Neural cell (in vitro differentiated cells): ENCODE measurements around the gene SYT5. TPM values are rescaled to one million over a fixed set of nuclear protein-coding genes. Genes with fewer than 3 reads are reported as not detected.
A peak's percentile ranks its signal among the peaks of the same experiment; 100 is the strongest.

ENCODE experiments used
- H2AFZ ChIP-seq: fragments of 200-600, 300-800 bp; sonication (generic), shearing (Covaris generic); 2 replicates; pipeline ENCODE4 v1.6.0; 2014; ENCODE audit warnings: low read depth, mild to moderate bottlenecking, antibody characterized with exemption, low read length, moderate library complexity
- H3F3A ChIP-seq: fragments of 200-600 bp; shearing (Covaris generic); 2 replicates; pipeline ENCODE4 v1.6.1; 2016; ENCODE audit warnings: mild to moderate bottlenecking, moderate library complexity, mixed read lengths, antibody characterized with exemption, low read length; ENCODE audit not compliant: insufficient read depth, poor library complexity, severe bottlenecking
- H3K27ac ChIP-seq: fragments of 200-600, 300-800 bp; sonication (generic), shearing (Covaris generic); 2 replicates; pipeline ENCODE4 v1.5.1; 2014; ENCODE audit warnings: mild to moderate bottlenecking, low read length, moderate library complexity
- H3K27me3 ChIP-seq: fragments of 300-800, 200-600 bp; sonication (generic), shearing (Covaris generic); 2 replicates; pipeline ENCODE4 v1.6.0; 2014; ENCODE audit warnings: mild to moderate bottlenecking, low read depth, low read length, moderate library complexity; ENCODE audit not compliant: insufficient read depth
- H3K36me3 ChIP-seq: fragments of 300-800, 200-600 bp; sonication (generic), shearing (Covaris generic); 2 replicates; pipeline ENCODE4 v1.5.1; 2014; ENCODE audit warnings: mild to moderate bottlenecking, antibody characterized with exemption, low read length, moderate library complexity; ENCODE audit not compliant: insufficient read depth
- H3K4me2 ChIP-seq: fragments of 300-800, 200-600 bp; sonication (generic), shearing (Covaris generic); 2 replicates; pipeline ENCODE4 v1.6.0; 2014; ENCODE audit warnings: mild to moderate bottlenecking, low read length
- H3K4me3 ChIP-seq: fragments of 300-800, 200-600 bp; sonication (generic), shearing (Covaris generic); 2 replicates; pipeline ENCODE4 v1.5.1; 2014; ENCODE audit warnings: mild to moderate bottlenecking, low read length, moderate library complexity
- H3K79me2 ChIP-seq: fragments of 200-600 bp; shearing (Covaris generic); replicated peaks from 2 replicates; pipeline ENCODE4 v1.6.0; 2014; ENCODE audit warnings: mild to moderate bottlenecking, low read length, moderate library complexity; ENCODE audit not compliant: insufficient read depth
- H3K9ac ChIP-seq: fragments of 300-800, 200-600 bp; sonication (generic), shearing (Covaris generic); 2 replicates; pipeline ENCODE4 v1.6.1; 2016; ENCODE audit warnings: mild to moderate bottlenecking, low read length, mixed read lengths
- H3K9me2 ChIP-seq: fragments of 200-600 bp; shearing (Covaris generic); 2 replicates; pipeline ENCODE4 v1.6.1; 2016; ENCODE audit warnings: mild to moderate bottlenecking, low read length, mixed read lengths; ENCODE audit not compliant: insufficient read depth
- H3K9me3 ChIP-seq: fragments of 200-600, 300-800 bp; sonication (generic), shearing (Covaris generic); 2 replicates; pipeline ENCODE4 v1.6.1; 2016; ENCODE audit warnings: mild to moderate bottlenecking, mixed run types, low read length, moderate library complexity, mixed read lengths
- H4K20me1 ChIP-seq: fragments of 200-600 bp; shearing (Covaris generic); 2 replicates; pipeline ENCODE4 v1.6.1; 2016; ENCODE audit warnings: mild to moderate bottlenecking, mixed run types; ENCODE audit not compliant: insufficient read depth
- CTCF ChIP-seq: fragments of 450-650 bp; IDR thresholded peaks from 2 replicates; pipeline ENCODE4 v1.5.1; 2014; ENCODE audit warnings: antibody characterized with exemption, mild to moderate bottlenecking, moderate library complexity; ENCODE audit not compliant: poor library complexity, severe bottlenecking
- EP300 ChIP-seq: fragments of 450-650 bp; conservative IDR thresholded peaks from 2 replicates; pipeline ENCODE4 v1.6.1; 2014; ENCODE audit warnings: antibody characterized with exemption, mild to moderate bottlenecking, moderate library complexity; ENCODE audit not compliant: poor library complexity, severe bottlenecking
- EZH2 ChIP-seq: fragments of 200-600, 300-800 bp; shearing (Covaris generic), sonication (generic); IDR thresholded peaks from 2 replicates; pipeline ENCODE4 v1.6.1; 2014; ENCODE audit warnings: antibody characterized with exemption, low read length, borderline replicate concordance, mild to moderate bottlenecking; ENCODE audit not compliant: insufficient read depth, poor library complexity, severe bottlenecking
- MXI1 ChIP-seq: fragments of 450-650 bp; conservative IDR thresholded peaks from 2 replicates; pipeline ENCODE4 v1.6.1; 2014; ENCODE audit warnings: antibody characterized with exemption, mild to moderate bottlenecking; ENCODE audit not compliant: poor library complexity, severe bottlenecking
- POLR2AphosphoS5 ChIP-seq: IDR thresholded peaks from 2 replicates; pipeline ENCODE4 v1.6.1; 2012
- RAD21 ChIP-seq: fragments of 450-650 bp; conservative IDR thresholded peaks from 2 replicates; pipeline ENCODE4 v1.6.1; 2014; ENCODE audit warnings: antibody characterized with exemption, mild to moderate bottlenecking, moderate library complexity
- SMC3 ChIP-seq: fragments of 450-650 bp; conservative IDR thresholded peaks from 2 replicates; pipeline ENCODE4 v1.6.1; 2014; ENCODE audit warnings: antibody characterized with exemption, mild to moderate bottlenecking, moderate library complexity; ENCODE audit not compliant: poor library complexity
- TAF1 ChIP-seq: IDR thresholded peaks from 2 replicates; pipeline ENCODE4 v1.6.1; 2012; ENCODE audit warnings: low read depth
- polyA plus RNA-seq: library from polyadenylated mRNA; depleted of rRNA; stranded (reverse); fragments of >200 nt; gene quantifications from 2 replicates; pipeline ENCODE4 v1.2.3, GENCODE V29; 2014
- TF ChIP-seq, protein P1 (sequence below): IDR thresholded peaks from 2 replicates; pipeline ENCODE4 v1.6.1; 2012; ENCODE audit warnings: borderline replicate concordance

The SYT5 gene
- polyA plus RNA-seq, 1 donor from 2014 or later: 237 TPM

DNA sequence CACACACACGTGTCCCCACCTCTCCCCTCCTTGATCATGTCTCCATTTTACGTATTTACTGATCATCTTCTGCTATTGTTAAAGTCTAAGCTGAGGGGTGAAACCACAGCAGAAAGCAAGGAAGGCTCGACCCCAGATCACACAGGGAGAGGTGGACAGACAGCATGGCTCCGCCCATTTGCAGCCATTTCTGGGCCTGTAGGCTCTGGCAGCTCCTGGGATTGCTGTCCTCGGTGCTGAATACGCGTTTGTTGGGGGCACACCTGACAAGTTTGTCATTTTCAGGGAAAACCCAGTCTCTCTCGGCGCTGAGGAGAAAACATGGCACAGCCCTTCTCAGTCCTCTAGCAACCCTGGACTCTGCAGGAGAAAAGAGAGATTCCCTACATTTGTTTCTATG lies 40.4 kb upstream of the SYT5 start:
- Histone ChIP-seq H3K4me3 (no peak overlapping the region), H3K27ac (no peak overlapping the region), H4K20me1 (no peaks in the 10 kb centered on the region), H3F3A (no peaks in the 10 kb centered on the region), H3K9ac (no peak overlapping the region), H3K9me2 (no peaks in the 10 kb centered on the region), H3K4me2 (no peak overlapping the region), H3K9me3 (no peaks in the 10 kb centered on the region), H3K27me3 (no peaks in the 10 kb centered on the region), H2AFZ (no peak overlapping the region), H3K36me3 (no peaks in the 10 kb centered on the region), H3K79me2 (no peaks in the 10 kb centered on the region)
- TF ChIP-seq SMC3 (no peak), EZH2 (no peak), POLR2AphosphoS5 (no peak), EP300 (no peak), TAF1 (no peak), RAD21 (no peak), CTCF (no peak), MXI1 (no peak)
- TF ChIP-seq, protein P1, sequence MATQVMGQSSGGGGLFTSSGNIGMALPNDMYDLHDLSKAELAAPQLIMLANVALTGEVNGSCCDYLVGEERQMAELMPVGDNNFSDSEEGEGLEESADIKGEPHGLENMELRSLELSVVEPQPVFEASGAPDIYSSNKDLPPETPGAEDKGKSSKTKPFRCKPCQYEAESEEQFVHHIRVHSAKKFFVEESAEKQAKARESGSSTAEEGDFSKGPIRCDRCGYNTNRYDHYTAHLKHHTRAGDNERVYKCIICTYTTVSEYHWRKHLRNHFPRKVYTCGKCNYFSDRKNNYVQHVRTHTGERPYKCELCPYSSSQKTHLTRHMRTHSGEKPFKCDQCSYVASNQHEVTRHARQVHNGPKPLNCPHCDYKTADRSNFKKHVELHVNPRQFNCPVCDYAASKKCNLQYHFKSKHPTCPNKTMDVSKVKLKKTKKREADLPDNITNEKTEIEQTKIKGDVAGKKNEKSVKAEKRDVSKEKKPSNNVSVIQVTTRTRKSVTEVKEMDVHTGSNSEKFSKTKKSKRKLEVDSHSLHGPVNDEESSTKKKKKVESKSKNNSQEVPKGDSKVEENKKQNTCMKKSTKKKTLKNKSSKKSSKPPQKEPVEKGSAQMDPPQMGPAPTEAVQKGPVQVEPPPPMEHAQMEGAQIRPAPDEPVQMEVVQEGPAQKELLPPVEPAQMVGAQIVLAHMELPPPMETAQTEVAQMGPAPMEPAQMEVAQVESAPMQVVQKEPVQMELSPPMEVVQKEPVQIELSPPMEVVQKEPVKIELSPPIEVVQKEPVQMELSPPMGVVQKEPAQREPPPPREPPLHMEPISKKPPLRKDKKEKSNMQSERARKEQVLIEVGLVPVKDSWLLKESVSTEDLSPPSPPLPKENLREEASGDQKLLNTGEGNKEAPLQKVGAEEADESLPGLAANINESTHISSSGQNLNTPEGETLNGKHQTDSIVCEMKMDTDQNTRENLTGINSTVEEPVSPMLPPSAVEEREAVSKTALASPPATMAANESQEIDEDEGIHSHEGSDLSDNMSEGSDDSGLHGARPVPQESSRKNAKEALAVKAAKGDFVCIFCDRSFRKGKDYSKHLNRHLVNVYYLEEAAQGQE: no peak

DNA sequence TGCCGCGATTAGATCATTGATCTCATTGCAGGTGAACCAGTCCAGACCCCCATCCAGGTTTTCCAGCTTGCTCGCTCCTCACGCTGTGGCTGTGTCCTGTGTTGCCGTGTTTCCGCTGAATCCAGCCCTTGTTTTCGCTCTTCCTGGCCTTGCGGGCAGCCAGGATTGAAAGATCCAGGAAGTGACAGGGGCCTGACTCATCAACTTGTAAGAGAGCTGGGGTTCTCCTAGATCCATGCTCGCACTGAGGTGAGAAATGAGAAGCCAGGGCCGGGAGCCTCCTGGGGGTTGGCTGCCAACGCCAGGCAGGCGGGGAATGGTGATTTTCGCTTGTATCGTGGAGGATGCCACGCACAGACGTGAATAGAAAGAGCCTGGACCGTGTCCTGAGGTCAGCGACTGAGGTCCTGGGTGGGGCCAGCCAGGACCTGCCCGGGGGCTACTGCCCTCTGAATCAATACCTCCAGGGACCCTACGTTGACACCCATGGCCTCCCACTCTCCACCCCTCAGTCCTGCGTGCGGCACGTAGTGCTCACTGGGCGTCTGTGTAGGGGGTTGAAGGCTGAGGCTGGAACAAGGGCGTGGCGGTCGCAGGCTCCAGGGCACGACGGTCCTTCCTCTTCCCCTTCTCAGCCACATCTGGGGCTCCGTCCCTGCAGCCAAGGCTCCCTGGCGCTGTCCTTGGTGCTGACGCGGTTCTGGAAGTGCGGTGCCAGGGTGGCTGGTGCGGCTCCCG lies 36.5 kb upstream of the SYT5 start:
- Histone ChIP-seq H3K4me3 (peak overlapping the region; percentile 98), H3K9me3 (no peaks in the 10 kb centered on the region), H3K36me3 (no peaks in the 10 kb centered on the region), H3K27me3 (no peaks in the 10 kb centered on the region), H2AFZ (peak overlapping the region; percentile 56), H3F3A (no peaks in the 10 kb centered on the region), H4K20me1 (no peaks in the 10 kb centered on the region), H3K9me2 (no peaks in the 10 kb centered on the region), H3K4me2 (peak overlapping the region; percentile 97), H3K27ac (peak overlapping the region; percentile 92), H3K79me2 (no peaks in the 10 kb centered on the region), H3K9ac (peak overlapping the region; percentile 94)
- TF ChIP-seq EP300 (peak; percentile 80), POLR2AphosphoS5 (peak; percentile 85), CTCF (no peak), EZH2 (no peak), SMC3 (peak; percentile 61), TAF1 (no peak), RAD21 (peak; percentile 54), MXI1 (peak; percentile 79)
- TF ChIP-seq, protein P1: peak; percentile 76
